T-helper 17 cell (primary cell): ENCODE results near the gene ACVR1. TPM values are rescaled to one million over a fixed set of nuclear protein-coding genes. Genes with fewer than 3 reads are reported as not detected.
"Not testable (repeated sequence)": the region's sequence is repeated elsewhere in the genome, so short reads cannot be mapped to it uniquely, and the experiment has no call there.

Source experiments
- ATAC-seq: fragments of 150-1000 bp; cut with Tn5 transposase; 2 replicates; pipeline ENCODE4 v1.10.0; 2021; ENCODE audit warnings: mild to moderate bottlenecking, moderate library complexity
- DNase-seq, 3 donors: peaks; one replicate each; pipeline versions ENCODE4 v3.0.0 to v3.0.0-alpha.2; 2020 to 2021
- H3K9me3 ChIP-seq: one replicate; pipeline ENCODE4 v1.7.0; 2013; ENCODE audit warnings: low read length, mild to moderate bottlenecking; ENCODE audit not compliant: control insufficient read depth, poor library complexity, severe bottlenecking
- H3K27ac Mint-ChIP-seq: one replicate; pipeline ENCODE4 v1.8.0; 2022; ENCODE audit warnings: mild to moderate bottlenecking, moderate library complexity, mixed read lengths
- H3K27me3 Mint-ChIP-seq: one replicate; pipeline ENCODE4 v1.8.0; 2022; ENCODE audit warnings: mixed read lengths
- H3K36me3 Mint-ChIP-seq: one replicate; pipeline ENCODE4 v1.8.0; 2022; ENCODE audit warnings: low read depth, mixed read lengths
- H3K4me1 Mint-ChIP-seq: one replicate; pipeline ENCODE4 v1.8.0; 2022; ENCODE audit warnings: mild to moderate bottlenecking, mixed read lengths
- H3K4me3 Mint-ChIP-seq: one replicate; pipeline ENCODE4 v1.8.0; 2022; ENCODE audit warnings: mild to moderate bottlenecking, moderate library complexity, mixed read lengths
- total RNA-seq, 4 donors: library from RNA in 2 of 4; stranded (reverse) in 2 of 4; gene quantifications; one replicate each; pipeline ENCODE4 v1.2.3 and lab custom pipeline; 2022 to 2026

Gene ACVR1
- total RNA-seq, 2 donors from 2014 or later, result 37.4 to 38.2 TPM

DNA sequence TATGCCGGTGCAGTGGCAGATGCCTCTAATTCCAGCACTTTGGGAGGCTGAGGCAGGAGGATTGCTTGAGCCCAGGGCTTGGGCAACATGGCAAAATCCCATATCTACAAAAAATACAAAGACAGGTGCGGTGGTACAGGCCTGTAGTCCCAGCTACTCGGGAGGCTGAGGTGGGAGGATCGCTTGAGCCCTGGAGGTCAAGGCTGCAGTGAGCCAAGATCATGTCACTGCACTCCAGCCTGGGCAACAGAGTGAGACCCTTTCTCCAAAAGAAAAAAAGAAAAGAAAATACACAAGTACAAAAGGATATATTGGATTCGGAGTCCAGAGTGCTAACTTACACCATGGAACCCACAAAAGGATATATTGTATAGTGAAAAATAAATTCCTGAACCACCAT, 8.4 kb upstream of the ACVR1 start:
- not testable (repeated sequence) for DNase-seq, H3K36me3 Mint-ChIP-seq, ATAC-seq, H3K9me3 ChIP-seq, H3K27ac Mint-ChIP-seq, H3K27me3 Mint-ChIP-seq, H3K4me3 Mint-ChIP-seq, H3K4me1 Mint-ChIP-seq

DNA sequence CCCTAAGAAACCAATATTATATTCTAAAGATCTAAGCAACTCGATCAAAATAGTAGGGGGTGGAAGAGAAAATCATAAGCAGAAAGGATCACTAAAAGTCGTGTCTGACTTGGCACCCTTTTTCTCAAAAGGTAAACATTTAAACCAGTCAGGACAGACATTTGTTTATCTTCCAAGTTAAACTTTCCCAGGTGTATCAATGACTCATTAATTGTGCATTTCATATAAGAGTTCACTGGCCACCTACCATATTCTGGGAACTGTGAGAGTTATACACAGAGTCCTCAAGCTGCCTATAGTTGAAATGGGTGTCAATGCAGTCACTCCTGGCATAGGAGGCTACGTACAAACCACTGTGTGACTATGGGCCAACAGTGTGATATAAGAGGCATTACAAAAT, 4.8 kb upstream of the ACVR1 start:
- no peaks in the 10 kb centered on the region for H3K27me3 Mint-ChIP-seq
- no peak overlapping the region for H3K27ac Mint-ChIP-seq
- no peaks in the 10 kb centered on the region for H3K36me3 Mint-ChIP-seq
- DNase-seq (no peak), ATAC-seq (no peak)
- no peaks in the 10 kb centered on the region for H3K9me3 ChIP-seq
- H3K4me3 Mint-ChIP-seq, result no peak overlapping the region
- peaks cover 22% of the 10 kb centered on the region for H3K4me1 Mint-ChIP-seq

DNA sequence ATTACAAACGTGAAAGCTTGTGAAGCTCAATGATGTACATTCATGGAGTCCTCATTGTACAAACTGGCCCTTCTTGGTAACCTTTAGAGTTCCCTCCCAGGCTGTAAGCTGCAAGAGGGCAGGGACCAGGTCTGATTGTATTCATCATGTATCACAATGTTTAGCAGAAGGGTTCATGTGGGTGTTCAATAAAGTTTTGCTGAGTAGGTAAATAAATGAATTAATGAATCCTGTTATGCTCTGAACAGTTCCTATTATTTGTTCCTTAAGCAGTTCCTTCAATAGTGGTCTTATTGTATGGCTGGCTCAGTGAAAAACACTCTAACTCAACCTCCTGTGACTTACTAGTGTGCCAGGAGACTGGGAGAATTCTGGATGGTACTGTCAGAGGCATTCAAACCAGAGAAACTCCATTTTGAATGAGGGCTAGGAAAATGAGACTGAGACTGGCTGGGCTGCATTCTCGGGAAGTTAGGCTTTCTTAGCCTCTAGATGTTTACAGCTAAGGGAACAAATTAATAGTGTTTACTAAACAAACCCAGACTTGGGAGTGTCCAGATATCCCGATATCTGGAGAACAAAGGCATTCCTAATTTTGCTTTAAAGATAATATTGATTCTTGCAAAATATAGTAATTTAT, 1.8 kb upstream of the ACVR1 start:
- Mint-ChIP-seq H3K4me3 (peak overlapping the region; percentile 84), H3K27ac (peak overlapping the region; percentile 81), H3K36me3 (no peaks in the 10 kb centered on the region)

GRCh38 chr2:157876786-157877138, 632 bp upstream of the ACVR1 start:
- Mint-ChIP-seq H3K27ac (peak overlapping the region; percentile 81), H3K4me3 (peak overlapping the region; percentile 84)
- no peak for DNase-seq

More for the DNA sequence above, 1.8 kb upstream of the ACVR1 start:
- no peak for DNase-seq
- H3K9me3 ChIP-seq, result no peaks in the 10 kb centered on the region
- H3K4me1 Mint-ChIP-seq, result peaks cover 42% of the 10 kb centered on the region
- ATAC-seq, result no peak
- H3K27me3 Mint-ChIP-seq, result no peaks in the 10 kb centered on the region

DNA sequence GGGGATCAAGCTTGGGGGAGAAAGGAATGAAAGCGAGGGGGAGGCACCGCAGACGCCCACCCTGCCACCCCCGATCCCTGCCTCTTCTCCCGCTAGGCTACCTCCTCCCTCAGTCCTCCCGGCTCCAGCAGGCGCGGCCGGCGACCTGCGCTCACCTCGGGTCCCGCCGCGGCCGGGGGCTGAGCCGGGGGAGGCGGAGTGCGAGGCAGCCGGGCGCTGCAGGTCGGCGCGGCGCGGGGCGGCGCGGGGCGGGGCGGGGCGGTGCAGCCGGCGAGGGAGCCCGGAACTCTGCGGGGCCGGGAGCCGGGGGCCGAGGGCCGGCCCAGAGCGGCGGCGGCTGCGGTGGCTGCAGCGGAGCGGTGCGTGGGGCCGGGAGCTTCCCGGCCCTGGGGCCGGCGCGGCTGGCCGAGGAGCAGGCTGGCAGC, 477 bp downstream of the ACVR1 start:
- no peaks in the 10 kb centered on the region for H3K9me3 ChIP-seq
- H3K36me3 Mint-ChIP-seq, result no peaks in the 10 kb centered on the region
- ATAC-seq (peak; percentile 64), DNase-seq (peak; percentile 44 to 62 (median 58))
- H3K4me3 Mint-ChIP-seq, result peak overlapping the region; percentile 94
- H3K27ac Mint-ChIP-seq, result peak overlapping the region; percentile 90
- H3K4me1 Mint-ChIP-seq, result peaks cover 59% of the 10 kb centered on the region
- no peaks in the 10 kb centered on the region for H3K27me3 Mint-ChIP-seq

More at GRCh38 chr2:157876786-157877138, 632 bp upstream of the ACVR1 start:
- H3K9me3 ChIP-seq, result no peaks in the 10 kb centered on the region
- Mint-ChIP-seq H3K36me3 (no peaks in the 10 kb centered on the region), H3K4me1 (peaks cover 50% of the 10 kb centered on the region), H3K27me3 (no peaks in the 10 kb centered on the region)
- no peak for ATAC-seq

- Mint-ChIP-seq H3K36me3 (no peaks in the 10 kb centered on the region), H3K4me3 (peak overlapping the region; percentile 94), H3K4me1 (peaks cover 59% of the 10 kb centered on the region), H3K27ac (peak overlapping the region; percentile 90), H3K27me3 (no peaks in the 10 kb centered on the region)
- no peak for ATAC-seq
- DNase-seq, result no peak
- no peaks in the 10 kb centered on the region for H3K9me3 ChIP-seq
These were observed 1.0 kb downstream of the ACVR1 start for GRCh38 chr2:157874997-157875640.

DNA sequence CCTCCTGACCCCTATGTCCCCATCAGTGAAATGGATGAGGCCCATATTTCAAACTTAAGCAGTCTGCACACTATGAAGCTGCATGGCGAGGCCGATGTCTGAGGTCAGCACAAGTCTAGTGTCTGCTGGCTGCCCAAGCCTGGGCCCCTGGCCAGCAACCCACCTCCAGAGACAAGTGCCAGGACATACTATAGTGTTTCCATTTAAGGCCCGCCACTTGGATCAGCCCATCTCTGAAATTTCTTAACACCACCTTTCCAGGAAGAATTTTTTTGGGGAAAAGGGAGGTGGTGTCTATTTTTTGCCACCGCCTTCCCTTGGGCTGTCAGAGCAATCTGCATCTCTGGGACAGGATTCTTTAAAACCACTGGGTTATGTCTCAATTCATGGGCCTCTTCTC, 1.8 kb downstream of the ACVR1 start:
- Mint-ChIP-seq H3K27me3 (no peaks in the 10 kb centered on the region), H3K4me1 (peaks cover 66% of the 10 kb centered on the region), H3K4me3 (peak overlapping the region; percentile 94), H3K36me3 (no peaks in the 10 kb centered on the region), H3K27ac (peak overlapping the region; percentile 90)
- H3K9me3 ChIP-seq, result no peaks in the 10 kb centered on the region
- no peak for ATAC-seq
- DNase-seq, result no peak

DNA sequence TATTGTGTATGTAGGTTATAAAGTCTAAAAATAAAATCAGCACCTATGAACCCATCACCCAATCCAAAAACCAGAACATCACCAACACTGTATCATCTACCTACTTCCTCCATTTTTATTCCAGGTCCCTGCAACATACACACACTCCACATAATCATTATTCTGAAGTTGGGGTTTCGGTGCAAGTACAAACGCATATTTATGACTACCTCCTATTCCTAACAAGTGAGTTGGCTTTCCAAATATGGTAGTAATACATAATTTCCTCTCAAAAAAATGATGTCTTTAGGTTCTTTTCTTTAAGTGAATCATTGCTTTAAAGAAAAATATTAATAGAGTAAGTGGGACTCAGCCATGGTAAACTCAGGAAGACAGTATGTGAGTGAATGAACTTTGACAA, 3.3 kb downstream of the ACVR1 start:
- DNase-seq, result no peak
- no peaks in the 10 kb centered on the region for H3K36me3 Mint-ChIP-seq
- H3K27me3 Mint-ChIP-seq, result no peaks in the 10 kb centered on the region
- no peak overlapping the region for H3K27ac Mint-ChIP-seq
- H3K4me3 Mint-ChIP-seq, result no peak overlapping the region
- peaks cover 67% of the 10 kb centered on the region for H3K4me1 Mint-ChIP-seq
- no peak for ATAC-seq
- no peaks in the 10 kb centered on the region for H3K9me3 ChIP-seq

GRCh38 chr2:157871415-157871814, 4.7 kb downstream of the ACVR1 start:
- Mint-ChIP-seq H3K27ac (no peak overlapping the region), H3K36me3 (no peaks in the 10 kb centered on the region), H3K4me3 (no peak overlapping the region), H3K27me3 (no peaks in the 10 kb centered on the region), H3K4me1 (peaks cover 67% of the 10 kb centered on the region)
- DNase-seq (no peak), ATAC-seq (no peak)
- no peaks in the 10 kb centered on the region for H3K9me3 ChIP-seq

DNA sequence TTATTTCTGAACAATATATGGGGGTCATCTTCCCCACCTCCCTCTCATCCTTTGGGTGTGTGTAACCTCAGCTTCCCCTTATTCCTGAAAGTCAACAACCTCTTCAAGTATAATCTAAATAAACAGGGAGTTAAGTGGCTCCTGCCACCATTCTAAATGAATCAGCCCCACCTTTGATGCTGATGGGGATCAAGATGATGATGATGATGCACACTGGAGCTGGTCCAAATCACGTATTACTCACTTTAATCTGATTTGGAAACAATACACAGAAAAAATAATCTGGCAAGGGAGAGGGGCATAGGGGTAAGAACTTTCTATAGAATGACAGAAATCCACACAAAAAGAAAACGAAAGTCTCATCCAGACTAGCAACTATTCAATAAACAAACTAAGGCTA, 7.1 kb downstream of the ACVR1 start:
- no peak overlapping the region for H3K4me3 Mint-ChIP-seq
- H3K27ac Mint-ChIP-seq, result peak overlapping the region; percentile 54
- no peak for DNase-seq
- no peaks in the 10 kb centered on the region for H3K36me3 Mint-ChIP-seq
- H3K9me3 ChIP-seq, result no peaks in the 10 kb centered on the region
- no peak for ATAC-seq
- peaks cover 60% of the 10 kb centered on the region for H3K4me1 Mint-ChIP-seq
- H3K27me3 Mint-ChIP-seq, result no peaks in the 10 kb centered on the region

DNA sequence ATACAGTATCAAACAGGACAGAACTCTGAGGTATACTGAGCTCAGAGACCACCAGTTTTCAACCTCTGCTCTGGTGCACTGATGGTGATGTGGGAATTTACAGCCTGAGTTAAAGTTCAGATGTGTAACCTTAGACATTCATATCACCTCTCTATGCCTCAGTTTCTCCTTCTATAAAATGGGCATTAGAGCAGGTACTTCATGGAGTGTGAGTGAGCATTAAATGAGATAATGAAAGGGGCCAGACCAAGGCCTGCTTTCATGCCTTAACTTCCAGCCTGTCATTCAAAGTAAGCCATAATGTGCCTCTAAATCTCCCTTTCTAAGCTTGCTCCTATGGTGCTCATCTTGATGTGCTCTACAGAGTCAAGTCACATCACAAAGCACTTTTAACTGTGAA, 8.4 kb downstream of the ACVR1 start:
- DNase-seq (no peak), ATAC-seq (no peak)
- H3K9me3 ChIP-seq, result no peaks in the 10 kb centered on the region
- Mint-ChIP-seq H3K27me3 (no peaks in the 10 kb centered on the region), H3K27ac (no peak overlapping the region), H3K4me1 (peaks cover 48% of the 10 kb centered on the region), H3K36me3 (no peaks in the 10 kb centered on the region), H3K4me3 (no peak overlapping the region)

DNA sequence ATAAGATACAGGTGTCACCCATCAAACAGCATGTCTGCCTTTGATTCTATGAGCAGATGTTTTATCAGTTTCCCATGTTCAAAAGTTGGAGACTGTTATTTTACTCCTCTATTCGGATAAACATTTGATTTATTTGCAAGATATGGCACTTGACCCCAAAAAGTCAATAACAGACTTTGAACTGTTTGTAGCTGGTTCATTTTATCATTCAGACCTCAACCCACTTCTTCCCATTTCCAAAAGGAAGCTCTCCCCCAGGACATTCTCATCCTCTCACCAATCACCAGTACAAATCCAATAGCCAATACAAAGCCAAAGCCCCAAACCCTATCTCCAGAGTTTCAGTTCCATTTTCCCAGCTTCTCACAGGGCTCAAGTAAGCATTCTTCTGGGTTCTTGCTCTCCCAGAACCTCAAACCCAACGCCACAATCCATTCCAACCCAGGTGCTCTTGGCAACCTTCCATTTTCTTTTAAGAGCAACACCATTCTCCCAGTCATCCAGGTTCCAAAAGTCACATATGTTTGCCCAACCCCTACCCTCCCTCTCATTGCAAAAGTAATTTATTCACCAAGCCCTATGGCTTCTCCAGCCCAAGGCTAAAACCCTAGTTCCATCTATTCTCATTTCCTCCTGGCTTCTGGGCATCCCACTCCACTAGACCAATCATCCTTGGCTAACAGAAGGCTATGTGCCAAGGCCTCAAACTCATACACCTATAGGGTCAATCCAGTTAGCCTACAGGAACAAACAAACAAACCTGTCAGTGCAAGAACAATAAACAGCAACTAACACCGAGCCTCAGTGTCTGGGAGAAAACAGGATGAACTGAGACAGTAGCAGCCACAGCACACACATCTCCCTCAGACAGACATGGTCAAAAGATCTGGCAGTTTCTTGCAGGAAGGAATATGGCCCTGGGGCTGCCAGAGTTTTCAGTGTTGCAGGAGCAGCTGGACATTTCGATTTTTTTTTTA, 9.2 kb downstream of the ACVR1 start:
- Mint-ChIP-seq H3K27ac (no peak overlapping the region), H3K4me3 (no peak overlapping the region), H3K36me3 (no peaks in the 10 kb centered on the region), H3K4me1 (peaks cover 44% of the 10 kb centered on the region), H3K27me3 (no peaks in the 10 kb centered on the region)
- no peaks in the 10 kb centered on the region for H3K9me3 ChIP-seq
- DNase-seq (no peak), ATAC-seq (no peak)

DNA sequence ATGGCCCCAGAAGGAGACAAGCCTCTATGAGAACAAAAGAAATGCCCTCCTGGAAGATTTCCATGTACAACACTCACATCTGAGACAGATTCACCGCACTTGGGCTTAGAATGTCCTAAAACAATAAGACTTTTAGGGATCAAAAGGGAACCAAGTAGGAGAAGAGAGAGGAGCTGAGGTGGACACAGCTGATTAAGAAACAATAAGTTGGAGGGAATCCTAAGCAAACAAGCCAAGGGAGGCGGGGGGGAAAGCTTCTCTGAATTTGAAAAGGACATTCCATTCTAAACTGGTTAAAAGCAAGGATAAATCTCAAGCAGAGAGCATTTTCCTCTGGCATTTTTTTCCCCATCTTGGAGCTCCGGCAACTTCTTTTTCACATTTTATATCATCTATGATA, 9.9 kb downstream of the ACVR1 start:
- H3K27ac Mint-ChIP-seq, result no peak overlapping the region
- no peak overlapping the region for H3K4me3 Mint-ChIP-seq
- no peak for DNase-seq
- no peaks in the 10 kb centered on the region for H3K27me3 Mint-ChIP-seq
- peaks cover 37% of the 10 kb centered on the region for H3K4me1 Mint-ChIP-seq
- no peaks in the 10 kb centered on the region for H3K9me3 ChIP-seq
- no peak for ATAC-seq
- no peaks in the 10 kb centered on the region for H3K36me3 Mint-ChIP-seq
